Tibial artery (tissue), 4 donors: ENCODE measurements around the gene SPOCK2.
"Not testable (repeated sequence)": the region's sequence is repeated elsewhere in the genome, so short reads cannot be mapped to it uniquely, and the experiment has no call there.

Experiments used
- DNase-seq, 2 donors: peaks; one replicate each; pipeline ENCODE4 v3.0.0-alpha.2; 2019
- H3K27ac ChIP-seq, 2 donors: fragments of 200-600 bp; sonication (generic) in 1 of 2; 1 replicate in 1 of 2; 2 replicates in 1 of 2; pipeline ENCODE4 v1.5.1; 2018 to 2019; ENCODE audit warnings: mild to moderate bottlenecking in 1 of 2
- H3K27me3 ChIP-seq, 2 donors: fragments of 200-600 bp; sonication (generic) in 1 of 2; one replicate each; pipeline versions ENCODE4 v1.5.1 to v1.6.0; 2016 to 2019
- H3K36me3 ChIP-seq, 3 donors: fragments of 200-600 bp; sonication (generic) in 2 of 3; one replicate each; pipeline ENCODE4 v1.5.1; 2016 to 2019; ENCODE audit warnings: mild to moderate bottlenecking in 2 of 3
- H3K4me1 ChIP-seq, 4 donors: fragments of 200-600 bp; sonication (generic) in 2 of 4; 1 replicate in 3 of 4; 2 replicates in 1 of 4; pipeline ENCODE4 v1.5.1; 2016 to 2019
- H3K4me3 ChIP-seq, 2 donors: fragments of 200-600 bp; sonication (generic) in 1 of 2; 1 replicate in 1 of 2; 2 replicates in 1 of 2; pipeline ENCODE4 v1.5.1; 2018 to 2019; ENCODE audit warnings: mild to moderate bottlenecking in 2 of 2
- H3K9me3 ChIP-seq, 3 donors: fragments of 200-600 bp; sonication (generic) in 1 of 3; one replicate each; pipeline ENCODE4 v1.5.1; 2016 to 2019
- intact Hi-C: fragments of 100-400 bp; cut with DNase I; formaldehyde crosslinking; loops from one replicate; pipeline ENCODE4 v1.15.0; 2023; ENCODE audit warnings: low total_unique reads
- TF ChIP-seq, protein P1 (sequence below), 2 experiments: fragments of 200-600 bp in 1 of 2; fragments of 450-650 bp in 1 of 2; IDR thresholded peaks; one replicate each; pipeline ENCODE4 v1.5.1; 2017 to 2019; ENCODE audit warnings: antibody characterized with exemption in 2 of 2, mild to moderate bottlenecking in 1 of 2, moderate library complexity in 1 of 2

The SPOCK2 gene

GRCh38 chr10:72087969-72088888, at the start of gene SPOCK2:
TSS of gene SPOCK2 (minus strand) at chr10:72088551. CDS start at chr10:72088328, 223 bp downstream.
- peaks cover 0 to 9% (median 8%) of the 10 kb centered on the region in 3 donors for H3K36me3 ChIP-seq
- peaks cover 0 to 24% (median 17%) of the 10 kb centered on the region in 4 donors for H3K4me1 ChIP-seq
- H3K4me3 ChIP-seq, result peak within 1 kb of the TSS; percentile 25 to 41
- DNase-seq, result no peak
- intact Hi-C loops, result no loop called here
- H3K27ac ChIP-seq, result no peak within 1 kb of the TSS
- H3K9me3 ChIP-seq, result no peaks in the 10 kb centered on the region
- peaks cover 3 to 36% of the 10 kb centered on the region in 2 donors for H3K27me3 ChIP-seq
- TF ChIP-seq, protein P1, sequence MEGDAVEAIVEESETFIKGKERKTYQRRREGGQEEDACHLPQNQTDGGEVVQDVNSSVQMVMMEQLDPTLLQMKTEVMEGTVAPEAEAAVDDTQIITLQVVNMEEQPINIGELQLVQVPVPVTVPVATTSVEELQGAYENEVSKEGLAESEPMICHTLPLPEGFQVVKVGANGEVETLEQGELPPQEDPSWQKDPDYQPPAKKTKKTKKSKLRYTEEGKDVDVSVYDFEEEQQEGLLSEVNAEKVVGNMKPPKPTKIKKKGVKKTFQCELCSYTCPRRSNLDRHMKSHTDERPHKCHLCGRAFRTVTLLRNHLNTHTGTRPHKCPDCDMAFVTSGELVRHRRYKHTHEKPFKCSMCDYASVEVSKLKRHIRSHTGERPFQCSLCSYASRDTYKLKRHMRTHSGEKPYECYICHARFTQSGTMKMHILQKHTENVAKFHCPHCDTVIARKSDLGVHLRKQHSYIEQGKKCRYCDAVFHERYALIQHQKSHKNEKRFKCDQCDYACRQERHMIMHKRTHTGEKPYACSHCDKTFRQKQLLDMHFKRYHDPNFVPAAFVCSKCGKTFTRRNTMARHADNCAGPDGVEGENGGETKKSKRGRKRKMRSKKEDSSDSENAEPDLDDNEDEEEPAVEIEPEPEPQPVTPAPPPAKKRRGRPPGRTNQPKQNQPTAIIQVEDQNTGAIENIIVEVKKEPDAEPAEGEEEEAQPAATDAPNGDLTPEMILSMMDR (IDR thresholded peaks at IDR 0.05), result no peak

GRCh38 chr10:72137583-72137982, 49.2 kb upstream of the SPOCK2 start:
- peaks cover 7 to 26% (median 17%) of the 10 kb centered on the region in 3 donors for H3K36me3 ChIP-seq
- TF ChIP-seq, protein P1 (IDR thresholded peaks at IDR 0.05), result no peak
- DNase-seq, result no peak
- H3K4me1 ChIP-seq, result peaks cover 0 to 7% (median 0%) of the 10 kb centered on the region in 4 donors
- no peak overlapping the region for H3K27ac ChIP-seq
- no peaks in the 10 kb centered on the region for H3K9me3 ChIP-seq
- H3K27me3 ChIP-seq, result no peaks in the 10 kb centered on the region
- no peak overlapping the region for H3K4me3 ChIP-seq
- intact Hi-C loops, result no loop called here

DNA sequence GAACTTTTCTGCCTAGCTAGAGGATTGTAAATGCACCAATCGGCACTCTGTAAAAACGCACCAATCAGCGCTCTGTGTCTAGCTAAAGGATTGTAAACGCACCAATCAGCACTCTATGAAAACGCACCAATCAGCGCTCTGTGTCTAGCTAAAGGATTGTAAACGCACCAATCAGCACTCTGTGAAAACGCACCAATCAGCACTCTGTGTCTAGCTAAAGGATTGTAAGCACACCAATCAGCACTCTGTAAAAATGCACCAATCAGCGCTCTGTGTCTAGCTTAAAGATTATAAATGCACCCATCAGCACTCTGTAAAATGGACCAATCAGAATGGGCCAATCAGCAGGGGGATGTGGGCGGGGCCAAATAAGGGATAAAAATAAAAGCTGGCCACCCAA, 47.9 kb upstream of the SPOCK2 start:
- intact Hi-C loops, H3K4me1 ChIP-seq, H3K4me3 ChIP-seq, H3K9me3 ChIP-seq, H3K27me3 ChIP-seq, H3K27ac ChIP-seq, DNase-seq: not testable (repeated sequence)
- H3K36me3 ChIP-seq, result peaks cover 7 to 36% (median 17%) of the 10 kb centered on the region in 3 donors

DNA sequence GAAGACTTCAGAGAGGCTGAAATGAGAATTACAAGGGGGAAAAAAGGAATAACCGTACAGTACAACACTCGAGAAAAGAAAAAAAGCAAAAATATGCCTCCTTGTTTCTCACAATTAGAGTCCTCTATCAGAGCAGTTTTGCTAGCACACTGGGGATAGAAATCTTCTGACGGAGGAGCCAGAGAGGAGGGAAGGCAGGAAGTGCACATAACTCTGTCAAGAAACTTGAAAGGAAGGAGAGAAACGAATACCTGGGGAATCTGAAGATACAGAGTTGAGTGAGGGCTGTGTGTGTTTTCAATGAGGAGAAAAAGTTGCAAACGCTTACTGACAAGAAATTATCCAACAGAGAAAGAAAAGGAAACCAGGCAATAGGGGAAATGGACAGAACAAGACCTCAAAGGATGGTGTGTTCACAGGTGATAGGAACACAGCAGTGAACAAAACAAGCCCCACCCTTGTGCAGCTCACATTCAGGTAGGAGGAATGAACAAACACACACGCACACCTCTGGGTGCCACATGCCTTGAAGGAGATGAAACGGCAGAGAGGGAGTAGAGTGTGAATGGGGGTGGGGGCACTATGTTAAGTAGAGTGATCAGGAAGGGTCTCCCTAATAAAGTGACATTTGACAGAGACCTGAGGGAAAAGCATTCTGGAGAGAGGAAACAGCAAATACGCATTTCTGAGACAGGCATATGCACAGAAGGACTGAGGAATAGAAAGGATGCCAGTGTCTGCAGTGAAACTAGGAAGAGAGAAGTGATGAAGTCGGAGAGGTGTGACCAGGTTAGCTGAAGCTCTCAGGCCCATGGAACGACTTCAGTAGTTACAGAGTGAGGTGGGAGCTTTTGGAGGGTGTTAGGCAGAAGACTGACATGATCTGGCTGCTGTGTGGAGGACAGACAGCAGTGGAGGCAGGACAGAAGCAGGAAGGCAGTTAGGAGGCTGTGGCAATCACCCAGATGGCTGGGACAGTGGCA, 46.7 kb upstream of the SPOCK2 start:
- no peaks in the 10 kb centered on the region for H3K9me3 ChIP-seq
- DNase-seq, result no peak
- H3K36me3 ChIP-seq, result peaks cover 7 to 36% (median 17%) of the 10 kb centered on the region in 3 donors
- no peaks in the 10 kb centered on the region for H3K27me3 ChIP-seq
- peaks cover 0 to 8% (median 0%) of the 10 kb centered on the region in 4 donors for H3K4me1 ChIP-seq
- TF ChIP-seq, protein P1 (IDR thresholded peaks at IDR 0.05), result no peak
- intact Hi-C loops, result no loop called here
- no peak overlapping the region for H3K4me3 ChIP-seq
- H3K27ac ChIP-seq, result no peak overlapping the region

- Histone ChIP-seq H3K27ac (no peak overlapping the region), H3K4me1 (peaks cover 0 to 8% (median 0%) of the 10 kb centered on the region in 4 donors), H3K4me3 (no peak overlapping the region), H3K9me3 (no peaks in the 10 kb centered on the region), H3K36me3 (peaks cover 7 to 36% (median 17%) of the 10 kb centered on the region in 3 donors), H3K27me3 (no peaks in the 10 kb centered on the region)
- intact Hi-C loops, result no loop called here
- TF ChIP-seq, protein P1 (IDR thresholded peaks at IDR 0.05), result no peak
- DNase-seq, result no peak
These were observed 45.2 kb upstream of the SPOCK2 start for GRCh38 chr10:72133517-72133916.
